HepG2 (cell line): Measurements from ENCODE around the gene HOXC11. TPM values are rescaled to one million over a fixed set of nuclear protein-coding genes. Genes with fewer than 3 reads are reported as not detected.

Experiments
- ATAC-seq: fragments of 200-7000 bp; cut with Tn5 transposase; 3 replicates; pipeline ENCODE4 v1.9.1; 2020; ENCODE audit warnings: mild to moderate bottlenecking, moderate library complexity
- BruUV-seq: library from RNA; stranded (reverse); fragments of 400-500 nt; replicated peaks from 2 replicates; lab custom pipeline; 2021; lab: Mats Ljungman, UMichigan
- CTCF ChIA-PET: fragments of 300-600 bp; formaldehyde crosslinking; extraction: SDS; loops from one replicate; lab custom pipeline; 2021; ENCODE audit warnings: low total read pairs, inconsistent platforms, low intra/inter-chr PET ratio; lab: Yijun Ruan, JAX
- POLR2A ChIA-PET: fragments of 350-600 bp; sonication (Branson Sonifier 250); formaldehyde crosslinking; loops from one replicate; lab custom pipeline; 2020; ENCODE audit warnings: antibody characterized with exemption, inconsistent platforms; lab: Yijun Ruan, JAX
- DNase-seq: peaks from one replicate; pipeline ENCODE4 v3.0.0-alpha.2; 2015; ENCODE audit warnings: low spot score
- FAIRE-seq: peaks from 3 replicates; lab custom pipeline; 2011; peaks lifted over from hg19 to GRCh38; lab: Jason Lieb, UNC
- H2AFZ ChIP-seq: one replicate; pipeline ENCODE4 v1.6.1; 2011; ENCODE audit warnings: low read length, inconsistent platforms
- H3K27ac ChIP-seq: fragments of 300-600 bp; 3 replicates; pipeline ENCODE4 v1.8.0; 2011; ENCODE audit warnings: mixed run types, mild to moderate bottlenecking, mixed read lengths, low read length, inconsistent platforms; ENCODE audit not compliant: insufficient read depth; ENCODE audit errors: extremely low read length
- H3K27me3 ChIP-seq, 2 experiments: fragments of 200-600 bp in 1 of 2; 2 replicates in 1 of 2; 3 replicates in 1 of 2; pipeline versions ENCODE4 v1.6.0 to v1.8.0; 2011; ENCODE audit warnings: low read length in 2 of 2, mild to moderate bottlenecking in 2 of 2, moderate library complexity in 2 of 2, inconsistent platforms in 1 of 2; ENCODE audit not compliant: insufficient read depth in 2 of 2, control insufficient read depth in 1 of 2
- H3K36me3 ChIP-seq, 2 experiments: fragments of 200-600 bp in 1 of 2; replicated peaks in 1 of 2; 2 replicates in 1 of 2; 3 replicates in 1 of 2; pipeline versions ENCODE4 v1.5.1 to v1.8.0; 2011; ENCODE audit warnings: low read length in 2 of 2, inconsistent platforms in 1 of 2; ENCODE audit not compliant: insufficient read depth in 2 of 2, control insufficient read depth in 1 of 2
- H3K4me1 ChIP-seq: 2 replicates; pipeline ENCODE4 v1.5.1; 2012; ENCODE audit warnings: low read length, inconsistent platforms; ENCODE audit not compliant: insufficient read depth
- H3K4me2 ChIP-seq: 2 replicates; pipeline ENCODE4 v1.6.0; 2011; ENCODE audit warnings: low read depth, low read length, inconsistent platforms
- H3K4me3 ChIP-seq, 3 experiments: fragments of 200-600 bp in 1 of 3; sonication (generic), shearing (Covaris generic) in 1 of 3; replicated peaks in 1 of 3; 2 replicates each; pipeline ENCODE4 v1.5.1; 2011 to 2016; ENCODE audit warnings: low read length in 3 of 3, inconsistent platforms in 2 of 3, low read depth in 2 of 3, mild to moderate bottlenecking in 2 of 3, control low read depth in 1 of 3, mixed read lengths in 1 of 3; ENCODE audit not compliant: insufficient read depth in 1 of 3
- H3K79me2 ChIP-seq: one replicate; pipeline ENCODE4 v1.6.1; 2011; ENCODE audit warnings: low read length, inconsistent platforms; ENCODE audit not compliant: insufficient read depth
- H3K9ac ChIP-seq: 2 replicates; pipeline ENCODE4 v1.6.0; 2011; ENCODE audit warnings: mild to moderate bottlenecking, low read depth, low read length, inconsistent platforms; ENCODE audit not compliant: insufficient read depth
- H3K9me3 ChIP-seq: 2 replicates; pipeline ENCODE4 v1.5.1; 2012; ENCODE audit warnings: mild to moderate bottlenecking, low read length
- H4K20me1 ChIP-seq: 2 replicates; pipeline ENCODE4 v1.6.0; 2011; ENCODE audit warnings: inconsistent platforms, mild to moderate bottlenecking, low read length, moderate library complexity; ENCODE audit not compliant: insufficient read depth
- CAMTA2 ChIP-seq: sonication (generic); formaldehyde crosslinking; IDR thresholded peaks from 2 replicates; pipeline ENCODE4 v1.4.0; 2020; ENCODE audit warnings: mild to moderate bottlenecking, missing genetic modification reagents, borderline replicate concordance
- CHD4 ChIP-seq: fragments of 200-600 bp; sonication (generic); IDR thresholded peaks from 2 replicates; pipeline ENCODE4 v1.7.0; 2017; ENCODE audit warnings: mild to moderate bottlenecking, low read length, borderline replicate concordance
- MAF1 ChIP-seq: sonication (generic); formaldehyde crosslinking; IDR thresholded peaks from 2 replicates; pipeline ENCODE4 v1.5.0; 2020; ENCODE audit warnings: missing genetic modification reagents, borderline replicate concordance
- POLR2G ChIP-seq: fragments of 200-400 bp; formaldehyde crosslinking; IDR thresholded peaks from 2 replicates; pipeline ENCODE4 v1.6.1; 2018; ENCODE audit warnings: mild to moderate bottlenecking, low read depth, low read length, moderate library complexity
- RFXANK ChIP-seq: IDR thresholded peaks from 2 replicates; pipeline ENCODE4 v1.6.1; 2016
- RFXAP ChIP-seq: sonication (generic); formaldehyde crosslinking; IDR thresholded peaks from 2 replicates; pipeline ENCODE4 v1.4.0; 2020; ENCODE audit warnings: missing genetic modification reagents, borderline replicate concordance
- RXRA ChIP-seq: sonication (generic); formaldehyde crosslinking; IDR thresholded peaks from 2 replicates; pipeline ENCODE4 v1.5.1; 2020; ENCODE audit warnings: missing genetic modification reagents
- SRSF1 ChIP-seq: fragments of 200-400 bp; formaldehyde crosslinking; optimal IDR thresholded peaks from 2 replicates; pipeline ENCODE3; 2017; ENCODE audit warnings: mild to moderate bottlenecking, low read depth, low read length, moderate library complexity
- TBX2 ChIP-seq: sonication (generic); formaldehyde crosslinking; IDR thresholded peaks from 2 replicates; pipeline ENCODE4 v1.5.0; 2020; ENCODE audit warnings: missing genetic modification reagents, mild to moderate bottlenecking, borderline replicate concordance
- ZC3H4 ChIP-seq: sonication (generic); formaldehyde crosslinking; IDR thresholded peaks from 2 replicates; pipeline ENCODE4 v1.4.0; 2020; ENCODE audit warnings: missing genetic modification reagents, borderline replicate concordance
- ZFP37 ChIP-seq: sonication (generic); formaldehyde crosslinking; IDR thresholded peaks from 2 replicates; pipeline ENCODE4 v1.4.0; 2020; ENCODE audit warnings: missing genetic modification reagents, borderline replicate concordance
- ZMYM3 ChIP-seq: sonication (generic); formaldehyde crosslinking; IDR thresholded peaks from 2 replicates; pipeline ENCODE4 v1.5.1; 2020; ENCODE audit warnings: mild to moderate bottlenecking, missing genetic modification reagents
- ZNF558 ChIP-seq: sonication (generic); formaldehyde crosslinking; IDR thresholded peaks from 2 replicates; pipeline ENCODE4 v1.9.0; 2022; ENCODE audit warnings: mild to moderate bottlenecking, missing genetic modification reagents, borderline replicate concordance
- ZNF607 ChIP-seq: sonication (generic); formaldehyde crosslinking; IDR thresholded peaks from 2 replicates; pipeline ENCODE4 v1.5.1; 2020; ENCODE audit warnings: missing genetic modification reagents, mild to moderate bottlenecking, borderline replicate concordance
- ZNF619 ChIP-seq: sonication (generic); formaldehyde crosslinking; IDR thresholded peaks from 2 replicates; pipeline ENCODE4 v1.4.0; 2020; ENCODE audit warnings: mild to moderate bottlenecking, missing genetic modification reagents
- ZNF7 ChIP-seq: IDR thresholded peaks from 2 replicates; pipeline ENCODE4 v1.6.1; 2016; ENCODE audit warnings: missing biosample characterization, missing genetic modification reagents
- ZNF790 ChIP-seq: sonication (generic); formaldehyde crosslinking; IDR thresholded peaks from 2 replicates; pipeline ENCODE4 v1.8.0; 2022; ENCODE audit warnings: missing genetic modification reagents, mild to moderate bottlenecking, borderline replicate concordance
- WGBS: methylation state at CpG from one replicate; pipeline ENCODE4 v1.1.6; 2017; ENCODE audit warnings: low lambda C conversion rate; 5-methylcytosine and 5-hydroxymethylcytosine counted together
- in situ Hi-C: cut with HindIII; loops from 2 replicates; pipeline ENCODE4 v1.10.0; 2017; ENCODE audit warnings: low pct_unique_long_range_greater_than_20kb; ENCODE audit not compliant: extremely low pct_ligation_motif_present
- intact Hi-C: fragments of 100-400 bp; cut with micrococcal nuclease; formaldehyde crosslinking; loops from one replicate; pipeline ENCODE4 v1.10.0; 2022; ENCODE audit not compliant: unreplicated experiment
- polyA plus RNA-seq, 8 experiments: library from polyadenylated mRNA; depleted of rRNA in 3 of 8; stranded (reverse) in 7 of 8; unstranded in 1 of 8; fragments of >200 nt; fragmentation: Illumina TruSeq in 4 of 8; extraction: Trizol in 4 of 8; gene quantifications; 2 replicates each; pipeline versions ENCODE4 v1.2.1 to v1.2.3, GENCODE V29; 2011 to 2016; ENCODE audit warnings: low read depth in 4 of 8, missing spikeins in 1 of 8, mixed read lengths in 1 of 8; ENCODE audit not compliant: insufficient read depth in 1 of 8
- total RNA-seq, 5 experiments: library from RNA; depleted of rRNA; stranded (reverse); fragments of >200 nt; fragmentation: Illumina TruSeq; extraction: Trizol; gene quantifications; 2 replicates each; pipeline ENCODE4 v1.2.3, GENCODE V29; 2016; ENCODE audit warnings: low read depth in 1 of 5
- TF ChIP-seq, protein P1 (sequence below): sonication (generic); formaldehyde crosslinking; IDR thresholded peaks from 2 replicates; pipeline ENCODE4 v1.8.1; 2023; ENCODE audit warnings: mild to moderate bottlenecking, inconsistent platforms, moderate library complexity, missing genetic modification reagents, borderline replicate concordance
- TF ChIP-seq, protein P2 (sequence below): IDR thresholded peaks from 2 replicates; pipeline ENCODE4 v1.6.1; 2016; ENCODE audit warnings: low read depth, borderline replicate concordance
- TF ChIP-seq, protein P3 (sequence below): sonication (generic); formaldehyde crosslinking; conservative IDR thresholded peaks from 2 replicates; pipeline ENCODE4 v1.4.0; 2020; ENCODE audit warnings: missing genetic modification reagents
- TF ChIP-seq, protein P4 (sequence below): sonication (generic); formaldehyde crosslinking; IDR thresholded peaks from 2 replicates; pipeline ENCODE4 v1.5.0; 2020; ENCODE audit warnings: missing genetic modification reagents, mild to moderate bottlenecking, borderline replicate concordance

Gene HOXC11
- total and polyA plus RNA-seq, 2 of the 13 experiments (the other 11 are each of a cell fraction or from before 2014, with no cell fraction given), result not detected

DNA sequence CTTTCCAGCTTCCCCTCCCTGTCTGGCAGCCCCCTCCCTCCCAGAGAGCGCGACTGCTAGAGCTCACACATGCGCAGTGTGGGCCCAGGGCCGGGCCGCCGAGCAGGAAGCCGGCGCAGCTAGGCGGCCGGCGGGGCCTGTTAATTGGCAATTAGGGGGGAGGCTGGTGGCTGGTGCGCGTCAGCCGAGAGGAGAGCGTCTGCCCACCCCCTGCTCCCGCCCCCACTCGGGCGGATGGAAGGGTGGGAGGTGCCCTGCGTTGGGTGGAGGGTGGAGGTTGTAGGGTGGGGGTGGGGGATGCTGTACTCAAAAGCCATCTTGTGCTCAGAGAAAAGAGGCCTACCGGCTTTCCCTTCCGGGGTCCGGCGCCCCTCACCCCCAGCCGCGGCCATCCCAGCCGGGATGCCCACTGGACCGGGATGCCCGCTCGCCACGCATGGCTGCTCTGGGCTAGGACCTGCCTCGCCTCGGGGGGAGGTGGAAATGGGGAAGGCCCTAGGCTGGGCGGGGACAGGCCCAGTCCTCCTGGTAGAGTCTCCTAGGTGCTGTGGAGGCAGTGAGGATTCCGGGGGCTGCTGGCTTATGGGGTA, 45.0 kb downstream of the HOXC11 start:
- WGBS, result 47% methylated on average over 17 of the region's 34 CpGs
- H3K27me3 ChIP-seq, result peaks cover 7 to 58% of the 10 kb centered on the region in 2 experiments
- H3K36me3 ChIP-seq, result no peaks in the 10 kb centered on the region
- in situ Hi-C loops, result loop anchor here (10.0 kb wide), 1 partner anchor 347 kb away; the partner anchor contains the start of gene GPR84
- peaks cover 5% of the 10 kb centered on the region; the same call in 1 of the 2 replicates for H3K4me1 ChIP-seq
- DNase-seq (no peak), ATAC-seq (peak; percentile 85), FAIRE-seq (no peak)
- no peaks in the 10 kb centered on the region for H3K9me3 ChIP-seq
- H3K27ac ChIP-seq, result no peak overlapping the region
- no TSS peak for BruUV-seq
- peak overlapping the region; percentile 49 to 69 (median 60); a peak in 5 of 6 replicates for H3K4me3 ChIP-seq
- no peak overlapping the region for H3K9ac ChIP-seq
- POLR2A ChIA-PET, result interaction anchor here (0.8 kb wide), 1 partner anchor 9 kb away, joined by 3 read pairs; the partner anchor contains the start of gene HOXC8
- CTCF ChIA-PET, result no interaction called here
- H4K20me1 ChIP-seq, result no peaks in the 10 kb centered on the region
- H2AFZ ChIP-seq, result peak overlapping the region; percentile 63
- H3K79me2 ChIP-seq, result no peaks in the 10 kb centered on the region
- intact Hi-C loops, result no loop called here
- peak overlapping the region; percentile 81 for H3K4me2 ChIP-seq
- no peak for TF ChIP-seq ZNF619 (CRISPR knock-in tag)
- peak; percentile 33; the same call in 1 of the 2 replicates for TF ChIP-seq TBX2 (CRISPR knock-in tag)
- no peak for TF ChIP-seq ZC3H4 (CRISPR knock-in tag)
- no peak for TF ChIP-seq CAMTA2 (CRISPR knock-in tag)
- TF ChIP-seq RFXANK (CRISPR knock-in tag), result no peak
- no peak for TF ChIP-seq ZNF790 (CRISPR knock-in tag)
- no peak for TF ChIP-seq ZNF607 (CRISPR knock-in tag)
- no peak for TF ChIP-seq ZFP37 (CRISPR knock-in tag)
- TF ChIP-seq CHD4, result no peak
- no peak for TF ChIP-seq ZNF7 (CRISPR knock-in tag)
- TF ChIP-seq, protein P1, sequence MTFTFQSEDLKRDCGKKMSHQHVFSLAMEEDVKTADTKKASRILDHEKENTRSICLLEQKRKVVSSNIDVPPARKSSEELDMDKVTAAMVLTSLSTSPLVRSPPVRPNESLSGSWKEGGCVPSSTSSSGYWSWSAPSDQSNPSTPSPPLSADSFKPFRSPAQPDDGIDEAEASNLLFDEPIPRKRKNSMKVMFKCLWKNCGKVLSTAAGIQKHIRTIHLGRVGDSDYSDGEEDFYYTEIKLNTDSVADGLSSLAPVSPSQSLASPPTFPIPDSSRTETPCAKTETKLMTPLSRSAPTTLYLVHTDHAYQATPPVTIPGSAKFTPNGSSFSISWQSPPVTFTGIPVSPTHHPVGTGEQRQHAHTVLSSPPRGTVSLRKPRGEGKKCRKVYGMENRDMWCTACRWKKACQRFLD, result no peak
- TF ChIP-seq, protein P2, sequence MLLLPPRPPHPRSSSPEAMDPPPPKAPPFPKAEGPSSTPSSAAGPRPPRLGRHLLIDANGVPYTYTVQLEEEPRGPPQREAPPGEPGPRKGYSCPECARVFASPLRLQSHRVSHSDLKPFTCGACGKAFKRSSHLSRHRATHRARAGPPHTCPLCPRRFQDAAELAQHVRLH (CRISPR knock-in tag), result no peak
- TF ChIP-seq, protein P3, sequence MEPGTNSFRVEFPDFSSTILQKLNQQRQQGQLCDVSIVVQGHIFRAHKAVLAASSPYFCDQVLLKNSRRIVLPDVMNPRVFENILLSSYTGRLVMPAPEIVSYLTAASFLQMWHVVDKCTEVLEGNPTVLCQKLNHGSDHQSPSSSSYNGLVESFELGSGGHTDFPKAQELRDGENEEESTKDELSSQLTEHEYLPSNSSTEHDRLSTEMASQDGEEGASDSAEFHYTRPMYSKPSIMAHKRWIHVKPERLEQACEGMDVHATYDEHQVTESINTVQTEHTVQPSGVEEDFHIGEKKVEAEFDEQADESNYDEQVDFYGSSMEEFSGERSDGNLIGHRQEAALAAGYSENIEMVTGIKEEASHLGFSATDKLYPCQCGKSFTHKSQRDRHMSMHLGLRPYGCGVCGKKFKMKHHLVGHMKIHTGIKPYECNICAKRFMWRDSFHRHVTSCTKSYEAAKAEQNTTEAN (CRISPR knock-in tag), result no peak
- TF ChIP-seq RFXAP (CRISPR knock-in tag), result no peak
- no peak for TF ChIP-seq MAF1 (CRISPR knock-in tag)
- TF ChIP-seq, protein P4, sequence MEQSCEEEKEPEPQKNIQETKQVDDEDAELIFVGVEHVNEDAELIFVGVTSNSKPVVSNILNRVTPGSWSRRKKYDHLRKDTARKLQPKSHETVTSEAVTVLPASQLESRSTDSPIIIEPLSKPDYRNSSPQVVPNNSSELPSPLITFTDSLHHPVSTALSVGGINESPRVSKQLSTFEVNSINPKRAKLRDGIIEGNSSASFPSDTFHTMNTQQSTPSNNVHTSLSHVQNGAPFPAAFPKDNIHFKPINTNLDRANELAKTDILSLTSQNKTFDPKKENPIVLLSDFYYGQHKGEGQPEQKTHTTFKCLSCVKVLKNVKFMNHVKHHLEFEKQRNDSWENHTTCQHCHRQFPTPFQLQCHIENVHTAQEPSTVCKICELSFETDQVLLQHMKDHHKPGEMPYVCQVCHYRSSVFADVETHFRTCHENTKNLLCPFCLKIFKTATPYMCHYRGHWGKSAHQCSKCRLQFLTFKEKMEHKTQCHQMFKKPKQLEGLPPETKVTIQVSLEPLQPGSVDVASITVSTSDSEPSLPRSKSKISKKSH, result 0 out of 2 replicates have a peak, but pooled peaks have one; percentile 47
- TF ChIP-seq ZNF558 (CRISPR knock-in tag), result no peak
- peak; percentile 53; the same call in 1 of the 2 replicates for TF ChIP-seq POLR2G
- TF ChIP-seq RXRA (CRISPR knock-in tag), result no peak
- TF ChIP-seq ZMYM3 (CRISPR knock-in tag), result no peak
- no peak for TF ChIP-seq SRSF1
